SW 1271 (cell line): ENCODE data around the gene APOBEC3C.
"Not testable (repeated sequence)": the region's sequence is repeated elsewhere in the genome, so short reads cannot be mapped to it uniquely, and the experiment has no call there.

Source experiments
- DNase-seq, 2 experiments: peaks; one replicate each; lab custom pipeline; 2025; lab: John Stamatoyannopoulos, UW

APOBEC3C gene

DNA sequence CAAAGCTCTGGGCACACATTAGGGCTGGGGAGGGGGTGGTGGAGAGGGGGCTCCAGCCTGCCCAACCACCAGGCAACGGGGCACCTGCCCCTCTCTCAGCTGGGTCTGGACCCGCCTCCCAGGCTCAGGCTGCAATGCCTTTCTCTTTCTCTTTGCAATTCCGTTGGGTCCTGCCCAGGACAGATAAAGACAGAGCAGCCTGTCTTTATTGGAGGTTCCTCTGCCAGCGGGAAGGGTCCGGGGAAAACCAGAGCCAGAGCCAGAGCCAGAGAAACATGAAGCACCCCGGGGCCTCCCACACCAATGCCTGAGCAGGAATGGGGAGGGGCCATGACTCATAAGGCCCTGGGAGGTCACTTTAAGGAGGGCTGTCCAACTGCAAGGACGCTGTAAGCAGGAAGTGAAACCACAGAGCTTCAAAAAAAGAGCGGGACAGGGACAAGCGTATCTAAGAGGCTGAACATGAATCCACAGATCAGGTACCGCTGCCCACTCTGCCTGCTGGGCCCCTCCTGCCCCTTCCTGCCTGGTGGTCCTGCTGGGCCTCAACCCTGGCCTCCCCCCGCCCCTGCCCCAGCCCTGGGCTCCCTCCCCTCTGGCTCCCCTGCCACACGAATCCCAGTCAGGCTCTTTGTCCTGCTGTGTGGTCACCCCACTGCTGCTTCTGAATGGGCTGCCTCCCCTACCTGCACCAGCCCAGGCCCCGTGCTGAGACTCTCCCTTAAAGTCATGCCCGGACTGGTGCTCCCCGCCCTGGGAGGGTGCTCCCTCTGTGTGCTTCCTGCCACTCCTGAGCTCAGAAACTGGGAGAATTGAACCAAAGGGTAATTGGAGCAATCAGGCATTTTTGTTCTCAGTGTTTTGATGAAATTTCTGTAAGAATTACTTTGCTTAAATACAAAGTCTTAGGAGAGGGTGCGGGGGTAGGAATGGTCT is 31.8 kb upstream of the APOBEC3C start, which contains the start of gene APOBEC3B:
APOBEC3B (plus strand) TSS at position 356 of the 936 bp plus-strand sequence; CDS start at position 463, 107 bp downstream.
- peak; percentile 61 to 89 for DNase-seq

DNA sequence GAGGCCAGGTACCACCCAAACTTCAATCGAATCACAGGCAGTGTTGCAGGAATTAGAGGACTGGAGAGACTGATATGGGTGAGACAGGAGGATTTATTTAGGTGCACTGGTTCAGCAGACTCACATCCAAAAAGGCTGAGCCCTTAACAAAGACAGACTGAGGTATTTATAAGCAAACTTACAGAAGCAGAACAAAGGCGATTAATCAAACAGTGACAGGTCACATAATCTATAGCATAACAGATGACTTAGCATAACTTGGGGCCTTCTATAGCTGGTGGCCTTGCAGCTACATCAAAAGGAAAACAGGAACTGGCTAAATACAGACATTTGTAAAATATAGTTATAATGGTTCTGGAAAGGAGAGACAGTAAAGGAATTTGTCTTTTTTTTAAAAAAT is 29.8 kb upstream of the APOBEC3C start:
- DNase-seq, result no peak

GRCh38 chr22:38984784-38985757 is 29.0 kb upstream of the APOBEC3C start:
- peak in 1 of 2 experiments; percentile 47 for DNase-seq

DNA sequence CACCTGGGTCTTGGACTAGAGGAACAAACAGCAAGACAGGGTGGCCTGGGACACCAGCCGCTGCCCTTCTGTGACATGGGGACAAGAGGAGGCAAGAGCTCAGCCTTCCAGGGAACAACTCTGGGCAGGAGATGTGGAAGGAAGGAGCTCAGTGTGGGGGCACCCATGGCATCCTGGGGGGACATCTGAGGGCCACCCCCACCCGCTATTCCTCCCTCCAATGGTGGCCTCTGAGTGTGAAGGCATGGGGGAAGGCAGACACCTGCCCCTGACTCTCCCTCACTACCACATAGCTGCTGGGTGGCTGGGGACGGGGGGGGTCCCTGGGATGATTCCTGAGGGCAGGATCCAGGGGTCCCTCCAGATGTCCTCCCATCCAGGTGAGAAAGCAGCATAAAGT is 27.4 kb upstream of the APOBEC3C start:
- DNase-seq, result no peak

DNA sequence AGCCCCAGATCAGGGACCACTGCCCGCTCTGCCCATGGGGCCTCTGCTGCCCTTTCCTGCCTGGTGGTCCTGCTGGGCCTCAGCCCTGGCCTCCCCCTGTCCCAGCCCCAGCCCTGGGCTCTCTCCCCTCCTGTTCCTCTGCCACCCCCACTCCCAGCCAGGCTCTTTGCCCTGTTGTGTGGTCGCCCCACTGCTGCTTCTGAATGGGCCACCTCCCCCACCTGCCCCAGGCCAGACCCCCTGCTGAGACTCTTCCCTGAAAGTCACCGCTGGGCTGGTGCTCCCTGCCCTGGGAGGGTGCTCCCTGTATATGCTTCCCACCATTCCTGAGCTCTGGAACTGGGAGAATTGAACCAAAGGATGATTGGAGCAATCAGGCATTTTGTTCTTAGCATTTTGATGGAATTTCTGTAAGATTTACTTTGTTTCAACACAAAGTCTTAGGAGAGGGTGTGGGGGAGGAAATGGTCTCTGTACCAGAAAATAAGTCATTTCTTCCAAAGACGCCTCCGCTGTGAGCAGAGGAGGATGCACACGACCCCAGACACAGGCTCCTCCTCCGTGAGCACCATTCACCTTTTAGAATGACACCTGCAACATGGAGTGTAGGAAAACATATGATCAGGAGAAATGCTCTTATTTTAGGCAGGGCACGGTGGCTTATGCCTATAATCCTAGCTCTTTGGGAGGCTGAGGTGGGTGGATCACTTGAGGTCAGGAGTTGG is 26.7 kb upstream of the APOBEC3C start:
- DNase-seq, result no peak

DNA sequence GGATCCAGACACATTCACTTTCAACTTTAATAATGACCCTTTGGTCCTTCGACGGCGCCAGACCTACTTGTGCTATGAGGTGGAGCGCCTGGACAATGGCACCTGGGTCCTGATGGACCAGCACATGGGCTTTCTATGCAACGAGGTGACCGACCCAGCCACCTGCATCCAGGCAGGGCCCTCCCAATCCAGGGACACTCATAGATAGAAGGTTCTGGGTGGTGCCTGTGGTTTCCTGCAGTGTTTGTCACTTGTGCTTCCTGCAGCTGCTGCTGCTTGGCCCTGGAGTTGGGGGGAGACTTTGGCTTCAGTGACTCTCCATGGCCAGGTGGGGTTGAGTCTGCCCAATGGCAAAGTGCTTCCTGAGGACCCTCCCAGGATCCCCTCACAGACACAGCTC is 24.6 kb upstream of the APOBEC3C start:
- DNase-seq, result no peak

DNA sequence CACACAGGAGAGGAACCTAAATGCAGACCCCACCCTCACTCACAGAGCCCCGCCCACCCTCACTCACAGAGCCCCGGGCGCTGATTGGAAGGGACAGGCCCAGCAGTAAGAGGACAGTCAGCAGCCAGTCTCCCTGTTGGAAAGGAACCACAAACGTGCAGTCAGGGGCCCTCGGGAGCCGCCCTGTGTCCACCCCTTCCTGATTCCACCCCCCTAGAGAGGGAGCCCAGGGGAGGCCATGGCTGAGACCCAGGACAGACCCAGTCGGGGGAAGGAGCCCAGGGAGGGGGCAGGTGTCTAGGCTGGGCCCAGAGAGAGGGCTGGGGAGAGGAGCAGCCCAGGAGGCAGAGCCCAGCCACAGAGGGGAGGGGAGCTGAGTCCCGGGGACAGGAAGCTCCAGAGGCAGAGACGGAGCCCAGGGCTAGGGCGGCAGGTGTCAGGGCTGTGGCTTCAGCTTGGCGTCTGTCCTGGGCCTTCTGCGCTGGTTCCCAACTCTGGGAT is 21.1 kb upstream of the APOBEC3C start:
- DNase-seq, result not testable (repeated sequence)

- DNase-seq, result no peak
These were observed 18.0 kb upstream of the APOBEC3C start for GRCh38 chr22:38996105-38996504.

DNA sequence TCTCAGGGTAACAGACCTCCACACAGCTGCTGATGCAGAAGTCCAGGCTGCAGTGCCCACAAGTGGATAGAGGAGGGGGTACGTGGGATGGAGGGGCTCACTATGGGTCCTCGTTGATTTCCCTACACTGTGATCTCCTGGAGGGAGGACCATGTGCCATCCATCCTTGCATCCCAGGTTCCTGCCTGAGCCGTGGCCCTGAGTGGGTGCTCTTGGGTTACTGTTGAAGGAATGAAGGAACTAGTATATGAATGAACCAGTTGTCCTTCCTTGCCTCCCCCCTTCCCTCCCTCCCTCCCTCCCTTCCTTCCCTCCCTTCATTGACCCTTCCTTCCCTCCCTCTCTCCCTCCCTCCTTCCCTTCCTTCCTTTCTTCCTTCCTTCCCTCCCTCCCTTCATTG is 16.5 kb upstream of the APOBEC3C start:
- DNase-seq, result no peak

GRCh38 chr22:39003165-39003638 is 10.9 kb upstream of the APOBEC3C start:
- DNase-seq, result peak; percentile 53 to 81

GRCh38 chr22:39007177-39007576 is 6.9 kb upstream of the APOBEC3C start:
- DNase-seq, result no peak

DNA sequence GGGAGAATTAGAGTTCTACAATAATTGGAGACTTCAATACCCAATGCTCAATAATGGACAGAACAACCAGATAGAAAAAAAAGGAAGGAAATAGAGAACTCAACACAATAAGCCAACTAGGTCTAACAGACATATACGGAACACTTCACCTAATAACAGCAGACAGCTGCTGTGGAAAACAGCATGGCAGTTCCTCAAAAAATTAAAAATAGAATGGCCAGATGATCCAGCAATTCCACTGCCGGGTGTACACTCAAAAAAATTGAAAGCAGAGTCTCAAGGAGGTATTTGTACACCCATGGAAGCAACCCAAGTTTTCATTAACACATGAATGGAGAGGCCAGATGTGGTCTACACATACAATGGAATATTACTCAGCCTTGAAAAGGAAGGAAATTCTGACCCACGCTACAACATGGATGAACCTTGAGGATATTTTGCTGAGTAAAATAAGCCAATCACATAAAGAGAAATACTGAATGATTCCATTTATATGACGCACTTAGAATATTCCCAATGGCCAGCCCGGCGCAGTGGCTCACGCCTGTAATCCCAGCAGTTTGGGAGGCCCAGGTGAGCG is 5.7 kb upstream of the APOBEC3C start:
- not testable (repeated sequence) for DNase-seq

- no peak for DNase-seq
These were observed 3.1 kb upstream of the APOBEC3C start for GRCh38 chr22:39010946-39011345.

DNA sequence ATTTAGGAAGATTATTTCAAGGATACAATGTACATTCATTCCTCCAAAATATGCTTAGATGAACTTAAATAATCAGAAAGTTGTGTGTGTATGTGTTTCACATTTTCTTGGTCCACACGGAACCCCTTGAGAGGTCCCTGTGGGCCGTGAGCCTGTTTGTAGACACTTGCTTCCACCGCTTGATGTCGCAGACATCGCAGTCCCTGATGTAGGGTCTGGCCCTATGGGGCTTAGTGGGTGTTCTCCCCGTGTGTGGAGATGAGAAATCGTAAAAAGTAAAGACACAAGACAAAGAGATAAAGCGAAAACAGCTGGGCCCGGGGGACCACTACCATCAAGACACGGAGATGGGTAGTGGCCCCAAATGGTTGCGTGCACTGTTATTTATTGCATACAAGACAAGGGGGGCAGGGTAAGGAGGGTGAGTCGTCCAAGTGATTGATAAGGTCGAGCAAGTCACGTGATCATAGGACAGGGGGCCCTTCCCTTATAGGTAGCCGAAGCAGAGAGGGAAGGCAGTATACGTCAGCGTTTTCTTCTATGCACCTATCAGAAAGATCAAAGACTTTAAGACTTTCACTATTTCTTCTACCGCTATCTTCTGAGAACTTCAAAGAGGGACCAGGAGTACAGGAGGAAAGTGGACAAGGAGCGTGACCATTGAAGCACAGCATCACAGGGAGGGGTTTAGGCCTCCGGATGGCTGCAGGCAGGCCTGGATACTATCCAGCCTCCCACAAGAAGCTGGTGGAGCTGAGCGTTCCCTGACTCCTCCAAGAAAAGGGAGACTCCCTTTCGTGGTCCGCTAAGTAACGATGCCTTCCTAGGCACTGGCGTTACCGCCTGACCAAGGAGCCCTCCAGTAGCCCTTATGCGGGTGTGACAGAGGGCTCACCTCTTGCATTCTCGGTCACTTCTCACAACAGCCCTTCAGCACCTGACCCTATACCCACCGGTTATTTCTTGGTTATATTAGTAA is 1.2 kb upstream of the APOBEC3C start:
- no peak for DNase-seq

DNA sequence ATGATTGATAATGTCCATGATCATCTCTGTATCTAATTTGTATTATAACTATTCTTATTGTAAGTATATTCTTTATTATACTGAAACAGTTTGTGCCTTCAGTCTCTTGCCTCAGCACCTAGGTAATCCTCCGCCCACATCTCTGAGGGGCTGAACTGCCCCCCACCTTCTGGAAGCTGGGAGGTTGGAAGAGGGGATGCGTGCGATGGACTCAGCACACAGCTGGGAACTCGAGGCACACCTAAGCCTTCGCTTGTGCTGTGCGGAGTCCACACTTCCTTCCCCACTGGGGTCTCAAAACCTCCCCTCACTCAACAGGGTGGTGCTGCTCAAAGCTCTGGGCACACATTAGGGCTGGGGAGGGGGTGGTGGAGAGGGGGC is 506 bp upstream of the APOBEC3C start:
- DNase-seq, result not testable (repeated sequence)

- DNase-seq, result not testable (repeated sequence)
These were observed 665 bp downstream of the APOBEC3C start for GRCh38 chr22:39014723-39015121.

DNA sequence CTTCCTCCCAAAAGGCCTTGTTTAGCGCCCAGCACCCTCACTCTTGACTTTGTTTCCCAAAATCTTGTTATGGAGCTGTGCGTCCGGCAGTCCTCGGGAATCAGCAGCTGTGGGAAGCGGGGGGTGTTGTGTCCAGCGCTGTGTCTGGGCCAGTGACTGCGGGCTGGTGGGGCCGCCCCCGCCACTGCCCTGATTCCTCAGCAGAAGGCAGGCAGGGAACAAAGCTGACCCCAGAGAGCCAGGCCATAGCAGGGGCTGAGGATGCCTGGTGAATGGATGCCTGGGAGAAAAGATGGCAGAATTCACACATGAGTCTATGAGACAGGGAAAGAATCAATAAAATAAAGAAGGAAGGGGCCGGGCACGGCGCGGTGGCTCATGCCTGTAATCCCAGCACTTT is 2.5 kb downstream of the APOBEC3C start:
- no peak for DNase-seq

GRCh38 chr22:39017596-39018365 is 3.7 kb downstream of the APOBEC3C start:
- DNase-seq, result no peak
